Lung (tissue), 12 donors: ENCODE measurements around the gene ZNFX1. TPM values are rescaled to one million over a fixed set of nuclear protein-coding genes. Genes with fewer than 3 reads are reported as not detected.

Experiments
- ATAC-seq: fragments of 200-7000 bp; cut with Tn5 transposase; one replicate; pipeline ENCODE4 v1.9.1; 2020; ENCODE audit warnings: moderate number of reproducible peaks; ENCODE audit not compliant: insufficient read depth, low FRiP score
- DNase-seq, 3 donors: peaks; one replicate each; pipeline ENCODE4 v3.0.0-alpha.2; 2013 to 2017
- H3K27ac ChIP-seq, 2 donors: one replicate each; pipeline ENCODE4 v1.5.1; 2013; ENCODE audit warnings: mild to moderate bottlenecking in 2 of 2, moderate library complexity in 2 of 2, control low read depth in 1 of 2, inconsistent platforms in 1 of 2, low read depth in 1 of 2, low read length in 1 of 2
- H3K27me3 ChIP-seq, 3 donors: one replicate each; pipeline ENCODE4 v1.5.1; 2013; ENCODE audit warnings: low read length in 2 of 3; ENCODE audit not compliant: control insufficient read depth in 3 of 3, insufficient read depth in 3 of 3
- H3K36me3 ChIP-seq, 4 donors: one replicate each; pipeline ENCODE4 v1.5.1; 2013; ENCODE audit warnings: low read length in 4 of 4, mild to moderate bottlenecking in 1 of 4, moderate library complexity in 1 of 4; ENCODE audit not compliant: control insufficient read depth in 4 of 4, insufficient read depth in 4 of 4
- H3K4me1 ChIP-seq, 5 donors: one replicate each; pipeline ENCODE4 v1.5.1; 2013; ENCODE audit warnings: low read length in 5 of 5, mild to moderate bottlenecking in 2 of 5, moderate library complexity in 1 of 5; ENCODE audit not compliant: control insufficient read depth in 5 of 5, insufficient read depth in 5 of 5
- H3K4me3 ChIP-seq: one replicate; pipeline ENCODE4 v1.5.1; 2013; ENCODE audit warnings: mild to moderate bottlenecking, control low read depth, moderate library complexity
- H3K9ac ChIP-seq, 2 donors: one replicate each; pipeline ENCODE4 v1.5.1; 2013; ENCODE audit warnings: low read length in 2 of 2, control low read depth in 1 of 2; ENCODE audit not compliant: insufficient read depth in 1 of 2
- H3K9me3 ChIP-seq, 4 donors: one replicate each; pipeline ENCODE4 v1.5.1; 2013; ENCODE audit warnings: low read length in 3 of 4, mild to moderate bottlenecking in 1 of 4, moderate library complexity in 1 of 4; ENCODE audit not compliant: control insufficient read depth in 4 of 4, insufficient read depth in 3 of 4
- CTCF ChIP-seq: IDR thresholded peaks from 2 replicates; pipeline ENCODE4 v1.5.1; 2012; ENCODE audit warnings: mild to moderate bottlenecking; ENCODE audit errors: control extremely low read depth, extremely low read depth
- WGBS, 2 donors: extraction: QIAGEN DNeasy Blood & Tissue Kit; methylation state at CpG; one replicate each; pipeline ENCODE4 v1.1.7; 2013; 5-methylcytosine and 5-hydroxymethylcytosine counted together
- polyA plus RNA-seq, 2 donors: library from polyadenylated mRNA; stranded (reverse); fragments of 200-250 nt; gene quantifications; one replicate each; pipeline ENCODE4 v1.2.1, GENCODE V29; 2013
- total RNA-seq, 2 donors: library from RNA; depleted of rRNA in 1 of 2; stranded (reverse); fragments of >200 nt in 1 of 2; gene quantifications; one replicate each; pipeline ENCODE4 v1.2.1, GENCODE V29; 2014 to 2021
- donor health status: control.
- donor health status: control.
- donor health status: Bipolar disorder and iron deficiency.
- donor health status: healthy.
- donor health status: DM: yes; HTN: yes; CAD: no.

ZNFX1 gene
- total and polyA plus RNA-seq, 4 donors, result 9.5 to 33.9 (median 24.1) TPM

DNA sequence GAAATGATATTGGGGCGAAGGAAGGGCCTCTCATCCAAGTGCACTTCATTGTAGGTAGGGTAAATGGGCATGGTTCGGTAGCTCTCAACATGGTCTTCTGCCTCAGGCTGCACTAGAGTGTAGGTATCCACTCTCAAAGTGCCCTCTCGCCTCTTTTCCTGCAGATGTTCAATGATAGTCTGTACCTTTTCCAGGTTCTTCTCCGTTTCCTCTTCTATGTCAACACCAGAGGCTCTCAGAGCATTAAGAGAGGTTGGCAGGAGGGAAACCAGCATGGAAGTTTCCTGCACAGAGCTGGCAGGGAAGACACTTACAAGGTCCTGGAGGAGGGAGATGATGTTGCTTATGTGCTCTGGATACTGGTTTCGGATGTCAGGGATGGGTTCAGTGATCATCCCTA, 7.1 kb downstream of the ZNFX1 start:
- DNase-seq, result no peak
- Histone ChIP-seq H3K4me1 (peaks cover 0 to 28% (median 3%) of the 10 kb centered on the region in 5 donors), H3K9me3 (no peaks in the 10 kb centered on the region), H3K36me3 (peaks cover 18 to 46% (median 32%) of the 10 kb centered on the region in 4 donors), H3K27ac (no peak overlapping the region), H3K4me3 (no peak overlapping the region), H3K27me3 (no peaks in the 10 kb centered on the region), H3K9ac (no peak overlapping the region)
- ATAC-seq, result no peak
- 89 to 91% methylated on average over 5 of the region's 5 CpGs for WGBS, 2 donors
- TF ChIP-seq CTCF, result no peak

DNA sequence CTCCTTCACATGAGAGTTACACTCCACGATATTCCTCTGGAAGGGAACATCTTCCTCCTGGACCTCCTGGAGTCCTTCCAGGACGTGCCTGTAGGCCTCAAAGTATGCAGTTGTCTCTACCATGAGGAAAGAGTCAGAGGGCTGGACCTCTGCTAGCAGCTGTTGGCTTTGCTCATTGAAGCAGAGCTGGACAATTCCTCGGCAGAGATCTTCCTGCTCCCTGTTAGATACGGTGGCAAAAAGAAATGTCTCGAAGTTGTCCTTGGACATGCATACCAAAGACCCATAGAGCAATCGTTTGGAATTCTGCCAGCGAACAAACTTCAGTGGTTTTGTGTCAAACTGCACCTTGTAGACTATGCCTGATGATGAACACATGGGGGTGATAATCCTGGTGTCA, 7.7 kb downstream of the ZNFX1 start:
- H3K36me3 ChIP-seq, result peaks cover 21 to 43% (median 33%) of the 10 kb centered on the region in 4 donors
- no peak overlapping the region for H3K27ac ChIP-seq
- ATAC-seq, result no peak
- 65 to 76% methylated on average over 7 of the region's 7 CpGs for WGBS, 2 donors
- no peak for TF ChIP-seq CTCF
- H3K9ac ChIP-seq, result no peak overlapping the region
- no peak for DNase-seq
- H3K4me3 ChIP-seq, result no peak overlapping the region
- no peaks in the 10 kb centered on the region for H3K27me3 ChIP-seq
- H3K9me3 ChIP-seq, result no peaks in the 10 kb centered on the region
- H3K4me1 ChIP-seq, result peaks cover 0 to 25% (median 0%) of the 10 kb centered on the region in 5 donors

DNA sequence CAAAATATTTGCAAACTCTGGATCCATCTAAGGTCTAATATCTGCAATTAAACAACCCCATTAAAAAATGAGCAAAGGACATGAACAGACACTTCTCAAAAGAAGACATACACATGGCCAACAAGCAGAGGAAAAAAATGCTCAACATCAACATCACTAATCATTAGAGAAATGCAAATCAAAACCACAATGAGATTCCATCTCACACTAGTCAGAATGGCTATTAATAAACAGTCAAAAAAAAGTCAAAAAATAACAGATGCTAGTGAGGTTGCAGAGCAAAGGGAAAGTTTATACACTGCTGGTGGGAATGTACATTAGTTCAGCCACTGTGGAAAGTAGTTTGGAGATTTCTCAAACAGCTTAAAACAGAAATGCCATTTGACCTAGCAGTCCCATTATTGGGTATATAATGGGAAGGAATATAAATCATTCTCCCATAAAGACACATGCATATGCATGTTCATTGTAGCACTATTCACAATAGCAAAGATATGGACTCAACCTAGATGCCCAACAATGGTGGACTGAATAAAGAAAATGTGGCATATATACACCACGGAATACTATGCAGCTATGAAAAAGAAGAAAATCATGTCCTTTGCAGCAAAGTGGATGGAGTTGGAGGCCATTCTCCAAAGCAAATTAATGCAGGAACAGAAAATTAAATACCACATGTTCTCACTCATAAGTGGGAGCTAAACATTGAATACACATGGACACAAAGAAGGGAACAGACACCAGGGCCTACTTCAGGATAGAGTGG, 9.1 kb downstream of the ZNFX1 start:
- 96 to 100% methylated on average over 1 of the region's 1 CpG for WGBS, 2 donors
- H3K4me1 ChIP-seq, result peaks cover 0 to 21% (median 0%) of the 10 kb centered on the region in 5 donors
- no peak for TF ChIP-seq CTCF
- DNase-seq (no peak), ATAC-seq (no peak)
- H3K4me3 ChIP-seq, result no peak overlapping the region
- no peaks in the 10 kb centered on the region for H3K27me3 ChIP-seq
- H3K36me3 ChIP-seq, result peaks cover 32 to 50% (median 40%) of the 10 kb centered on the region in 4 donors
- no peak overlapping the region for H3K9ac ChIP-seq
- no peaks in the 10 kb centered on the region for H3K9me3 ChIP-seq
- no peak overlapping the region for H3K27ac ChIP-seq
